Vagina (tissue), 2 donors: ENCODE data around the gene CDC42.

Experiments
- CTCF ChIP-seq, 3 experiments: fragments of 450-650 bp in 2 of 3; fragments of 200-600 bp in 1 of 3; sonication (generic) in 1 of 3; IDR thresholded peaks; one replicate each; pipeline ENCODE4 v1.5.1; 2017 to 2019; ENCODE audit warnings: antibody characterized with exemption in 3 of 3, mild to moderate bottlenecking in 2 of 3, moderate library complexity in 2 of 3
- POLR2A ChIP-seq, 2 donors: fragments of 450-650 bp; IDR thresholded peaks; one replicate each; pipeline ENCODE4 v1.6.1; 2017; ENCODE audit warnings: antibody characterized with exemption in 2 of 2, mild to moderate bottlenecking in 2 of 2, moderate library complexity in 2 of 2
- POLR2AphosphoS5 ChIP-seq, 2 donors: sonication (generic); formaldehyde crosslinking; IDR thresholded peaks; one replicate each; pipeline ENCODE4 v1.9.0; 2017; ENCODE audit warnings: antibody characterized with exemption in 2 of 2, mild to moderate bottlenecking in 2 of 2, low read depth in 1 of 2; ENCODE audit not compliant: insufficient read depth in 1 of 2

GRCh38 chr1:22101995-22102394 lies 49.5 kb downstream of the CDC42 start:
- TF ChIP-seq CTCF (IDR thresholded peaks at IDR 0.05) (no peak), POLR2A (IDR thresholded peaks at IDR 0.05) (no peak), POLR2AphosphoS5 (IDR thresholded peaks at IDR 0.05; ENCODE audit: insufficient read depth in 1 of 2, low read depth in 1 of 2) (no peak)
